ENCODE measurements around the gene IMPDH2. TPM values are rescaled to one million over a fixed set of nuclear protein-coding genes. Genes with fewer than 3 reads are reported as not detected.

The IMPDH2 gene
- total and polyA plus RNA-seq, 2 of the 8 experiments (the other 6 are each of a cell fraction or from before 2014, with no cell fraction given): 374 to 409 TPM

DNA sequence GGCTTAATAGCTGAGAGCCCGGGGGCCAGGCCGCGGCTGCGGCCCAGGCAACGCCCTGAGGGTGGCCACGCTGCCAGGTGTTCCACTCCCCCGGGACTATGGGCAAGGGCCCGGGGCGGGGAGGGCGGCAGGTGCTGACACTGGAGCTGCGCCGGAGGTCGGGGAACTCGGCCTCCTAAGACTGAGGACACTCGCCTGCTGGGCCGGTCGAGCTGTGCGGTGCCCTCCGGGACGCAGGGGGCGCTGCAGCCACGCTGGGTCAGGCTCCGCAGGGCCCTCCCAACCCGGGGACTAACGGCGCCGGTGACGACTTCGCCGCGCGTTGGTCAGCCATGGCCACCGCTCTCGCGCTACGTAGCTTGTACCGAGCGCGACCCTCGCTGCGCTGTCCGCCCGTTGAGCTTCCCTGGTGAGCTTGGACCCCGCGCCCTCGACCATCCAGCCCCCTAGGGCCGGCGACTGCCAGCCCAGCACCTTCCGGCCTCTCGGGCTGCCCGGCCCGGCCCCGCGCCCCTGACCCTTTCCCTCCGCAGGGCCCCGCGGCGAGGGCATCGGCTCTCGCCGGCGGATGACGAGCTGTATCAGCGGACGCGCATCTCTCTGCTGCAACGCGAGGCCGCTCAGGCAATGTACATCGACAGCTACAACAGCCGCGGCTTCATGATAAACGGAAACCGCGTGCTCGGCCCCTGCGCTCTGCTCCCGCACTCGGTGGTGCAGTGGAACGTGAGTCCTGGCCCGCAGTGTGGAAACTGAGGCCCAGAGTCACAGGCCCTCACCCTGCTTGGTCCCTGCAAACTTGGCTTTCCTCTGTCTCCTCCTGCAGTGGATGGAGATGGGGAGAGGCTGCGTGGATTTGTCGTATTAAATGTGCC lies 7.1 kb downstream of the IMPDH2 start, which contains the start of gene NDUFAF3 (continued):
- no peak for TF ChIP-seq SP4 (IDR thresholded peaks at IDR 0.05; ENCODE audit: low read length)
- TF ChIP-seq SIRT6 (IDR thresholded peaks at IDR 0.05; ENCODE audit: low read length): no peak
- TF ChIP-seq, protein P1, sequence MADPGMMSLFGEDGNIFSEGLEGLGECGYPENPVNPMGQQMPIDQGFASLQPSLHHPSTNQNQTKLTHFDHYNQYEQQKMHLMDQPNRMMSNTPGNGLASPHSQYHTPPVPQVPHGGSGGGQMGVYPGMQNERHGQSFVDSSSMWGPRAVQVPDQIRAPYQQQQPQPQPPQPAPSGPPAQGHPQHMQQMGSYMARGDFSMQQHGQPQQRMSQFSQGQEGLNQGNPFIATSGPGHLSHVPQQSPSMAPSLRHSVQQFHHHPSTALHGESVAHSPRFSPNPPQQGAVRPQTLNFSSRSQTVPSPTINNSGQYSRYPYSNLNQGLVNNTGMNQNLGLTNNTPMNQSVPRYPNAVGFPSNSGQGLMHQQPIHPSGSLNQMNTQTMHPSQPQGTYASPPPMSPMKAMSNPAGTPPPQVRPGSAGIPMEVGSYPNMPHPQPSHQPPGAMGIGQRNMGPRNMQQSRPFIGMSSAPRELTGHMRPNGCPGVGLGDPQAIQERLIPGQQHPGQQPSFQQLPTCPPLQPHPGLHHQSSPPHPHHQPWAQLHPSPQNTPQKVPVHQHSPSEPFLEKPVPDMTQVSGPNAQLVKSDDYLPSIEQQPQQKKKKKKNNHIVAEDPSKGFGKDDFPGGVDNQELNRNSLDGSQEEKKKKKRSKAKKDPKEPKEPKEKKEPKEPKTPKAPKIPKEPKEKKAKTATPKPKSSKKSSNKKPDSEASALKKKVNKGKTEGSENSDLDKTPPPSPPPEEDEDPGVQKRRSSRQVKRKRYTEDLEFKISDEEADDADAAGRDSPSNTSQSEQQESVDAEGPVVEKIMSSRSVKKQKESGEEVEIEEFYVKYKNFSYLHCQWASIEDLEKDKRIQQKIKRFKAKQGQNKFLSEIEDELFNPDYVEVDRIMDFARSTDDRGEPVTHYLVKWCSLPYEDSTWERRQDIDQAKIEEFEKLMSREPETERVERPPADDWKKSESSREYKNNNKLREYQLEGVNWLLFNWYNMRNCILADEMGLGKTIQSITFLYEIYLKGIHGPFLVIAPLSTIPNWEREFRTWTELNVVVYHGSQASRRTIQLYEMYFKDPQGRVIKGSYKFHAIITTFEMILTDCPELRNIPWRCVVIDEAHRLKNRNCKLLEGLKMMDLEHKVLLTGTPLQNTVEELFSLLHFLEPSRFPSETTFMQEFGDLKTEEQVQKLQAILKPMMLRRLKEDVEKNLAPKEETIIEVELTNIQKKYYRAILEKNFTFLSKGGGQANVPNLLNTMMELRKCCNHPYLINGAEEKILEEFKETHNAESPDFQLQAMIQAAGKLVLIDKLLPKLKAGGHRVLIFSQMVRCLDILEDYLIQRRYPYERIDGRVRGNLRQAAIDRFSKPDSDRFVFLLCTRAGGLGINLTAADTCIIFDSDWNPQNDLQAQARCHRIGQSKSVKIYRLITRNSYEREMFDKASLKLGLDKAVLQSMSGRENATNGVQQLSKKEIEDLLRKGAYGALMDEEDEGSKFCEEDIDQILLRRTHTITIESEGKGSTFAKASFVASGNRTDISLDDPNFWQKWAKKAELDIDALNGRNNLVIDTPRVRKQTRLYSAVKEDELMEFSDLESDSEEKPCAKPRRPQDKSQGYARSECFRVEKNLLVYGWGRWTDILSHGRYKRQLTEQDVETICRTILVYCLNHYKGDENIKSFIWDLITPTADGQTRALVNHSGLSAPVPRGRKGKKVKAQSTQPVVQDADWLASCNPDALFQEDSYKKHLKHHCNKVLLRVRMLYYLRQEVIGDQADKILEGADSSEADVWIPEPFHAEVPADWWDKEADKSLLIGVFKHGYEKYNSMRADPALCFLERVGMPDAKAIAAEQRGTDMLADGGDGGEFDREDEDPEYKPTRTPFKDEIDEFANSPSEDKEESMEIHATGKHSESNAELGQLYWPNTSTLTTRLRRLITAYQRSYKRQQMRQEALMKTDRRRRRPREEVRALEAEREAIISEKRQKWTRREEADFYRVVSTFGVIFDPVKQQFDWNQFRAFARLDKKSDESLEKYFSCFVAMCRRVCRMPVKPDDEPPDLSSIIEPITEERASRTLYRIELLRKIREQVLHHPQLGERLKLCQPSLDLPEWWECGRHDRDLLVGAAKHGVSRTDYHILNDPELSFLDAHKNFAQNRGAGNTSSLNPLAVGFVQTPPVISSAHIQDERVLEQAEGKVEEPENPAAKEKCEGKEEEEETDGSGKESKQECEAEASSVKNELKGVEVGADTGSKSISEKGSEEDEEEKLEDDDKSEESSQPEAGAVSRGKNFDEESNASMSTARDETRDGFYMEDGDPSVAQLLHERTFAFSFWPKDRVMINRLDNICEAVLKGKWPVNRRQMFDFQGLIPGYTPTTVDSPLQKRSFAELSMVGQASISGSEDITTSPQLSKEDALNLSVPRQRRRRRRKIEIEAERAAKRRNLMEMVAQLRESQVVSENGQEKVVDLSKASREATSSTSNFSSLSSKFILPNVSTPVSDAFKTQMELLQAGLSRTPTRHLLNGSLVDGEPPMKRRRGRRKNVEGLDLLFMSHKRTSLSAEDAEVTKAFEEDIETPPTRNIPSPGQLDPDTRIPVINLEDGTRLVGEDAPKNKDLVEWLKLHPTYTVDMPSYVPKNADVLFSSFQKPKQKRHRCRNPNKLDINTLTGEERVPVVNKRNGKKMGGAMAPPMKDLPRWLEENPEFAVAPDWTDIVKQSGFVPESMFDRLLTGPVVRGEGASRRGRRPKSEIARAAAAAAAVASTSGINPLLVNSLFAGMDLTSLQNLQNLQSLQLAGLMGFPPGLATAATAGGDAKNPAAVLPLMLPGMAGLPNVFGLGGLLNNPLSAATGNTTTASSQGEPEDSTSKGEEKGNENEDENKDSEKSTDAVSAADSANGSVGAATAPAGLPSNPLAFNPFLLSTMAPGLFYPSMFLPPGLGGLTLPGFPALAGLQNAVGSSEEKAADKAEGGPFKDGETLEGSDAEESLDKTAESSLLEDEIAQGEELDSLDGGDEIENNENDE (IDR thresholded peaks at IDR 0.05; ENCODE audit: insufficient replicate concordance, low read length): no peak
- no peak for TF ChIP-seq RFX5 (IDR thresholded peaks at IDR 0.05; ENCODE audit: borderline replicate concordance, low read depth, low read length)
- TF ChIP-seq, protein P2, sequence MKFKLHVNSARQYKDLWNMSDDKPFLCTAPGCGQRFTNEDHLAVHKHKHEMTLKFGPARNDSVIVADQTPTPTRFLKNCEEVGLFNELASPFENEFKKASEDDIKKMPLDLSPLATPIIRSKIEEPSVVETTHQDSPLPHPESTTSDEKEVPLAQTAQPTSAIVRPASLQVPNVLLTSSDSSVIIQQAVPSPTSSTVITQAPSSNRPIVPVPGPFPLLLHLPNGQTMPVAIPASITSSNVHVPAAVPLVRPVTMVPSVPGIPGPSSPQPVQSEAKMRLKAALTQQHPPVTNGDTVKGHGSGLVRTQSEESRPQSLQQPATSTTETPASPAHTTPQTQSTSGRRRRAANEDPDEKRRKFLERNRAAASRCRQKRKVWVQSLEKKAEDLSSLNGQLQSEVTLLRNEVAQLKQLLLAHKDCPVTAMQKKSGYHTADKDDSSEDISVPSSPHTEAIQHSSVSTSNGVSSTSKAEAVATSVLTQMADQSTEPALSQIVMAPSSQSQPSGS (IDR thresholded peaks at IDR 0.05; ENCODE audit: low read length): peak; percentile 55; the same call in 1 of the 2 replicates
- TF ChIP-seq, protein P3, sequence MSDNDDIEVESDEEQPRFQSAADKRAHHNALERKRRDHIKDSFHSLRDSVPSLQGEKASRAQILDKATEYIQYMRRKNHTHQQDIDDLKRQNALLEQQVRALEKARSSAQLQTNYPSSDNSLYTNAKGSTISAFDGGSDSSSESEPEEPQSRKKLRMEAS (IDR thresholded peaks at IDR 0.05): peak; percentile 80
- TF ChIP-seq JUN (IDR thresholded peaks at IDR 0.05; ENCODE audit: low read depth, low read length): no peak
- no peak for TF ChIP-seq EZH2 (IDR thresholded peaks at IDR 0.05; ENCODE audit: low read depth, low read length, severe bottlenecking)

All from H1 (cell line).